ENCODE data around the gene KCNK16. TPM values are rescaled to one million over a fixed set of nuclear protein-coding genes. Genes with fewer than 3 reads are reported as not detected.

Gene KCNK16
- total RNA-seq, 4 donors from 2014 or later = 0.88 TPM; not detected in 3

- no peaks in the 10 kb centered on the region for H3K27me3 ChIP-seq
- intact Hi-C loops (cut with DNase I) = no loop called here
- 72 to 79% methylated on average over 1 of the region's 1 CpG for whole genome bisulfite sequencing, 2 donors
- no peaks in the 10 kb centered on the region for H3K36me3 ChIP-seq
- no peak overlapping the region for H3K4me3 ChIP-seq (replicated peaks in 1 of 3)
- H3K9me3 ChIP-seq = no peaks in the 10 kb centered on the region
- no peak overlapping the region for H3K27ac ChIP-seq
- no peak for DNase-seq
- H3K4me1 ChIP-seq = peaks cover 14 to 17% of the 10 kb centered on the region in 2 donors
- no peak for TF ChIP-seq CTCF (IDR thresholded peaks at IDR 0.05)
- no peak for TF ChIP-seq POLR2A (IDR thresholded peaks at IDR 0.05)
Measured at GRCh38 chr6:39269961-39270360, 52.5 kb downstream of the KCNK16 start.

GRCh38 chr6:39268721-39269120 lies 53.8 kb downstream of the KCNK16 start:
- Histone ChIP-seq H3K36me3 (no peaks in the 10 kb centered on the region), H3K4me1 (peaks cover 5 to 7% of the 10 kb centered on the region in 2 donors), H3K9me3 (no peaks in the 10 kb centered on the region), H3K27me3 (no peaks in the 10 kb centered on the region), H3K27ac (no peak overlapping the region), H3K4me3 (replicated peaks in 1 of 3) (no peak overlapping the region)
- no peak for DNase-seq
- intact Hi-C loops (cut with DNase I) = no loop called here
- WGBS, 2 donors = 87 to 90% methylated on average over 3 of the region's 3 CpGs
- TF ChIP-seq CTCF (IDR thresholded peaks at IDR 0.05) = no peak
- TF ChIP-seq POLR2A (IDR thresholded peaks at IDR 0.05) = no peak

- Histone ChIP-seq H3K36me3 (no peaks in the 10 kb centered on the region), H3K4me1 (peaks cover 2 to 3% of the 10 kb centered on the region in 2 donors), H3K9me3 (no peaks in the 10 kb centered on the region), H3K27ac (no peak overlapping the region), H3K4me3 (replicated peaks in 1 of 3) (no peak overlapping the region), H3K27me3 (no peaks in the 10 kb centered on the region)
- TF ChIP-seq CTCF (IDR thresholded peaks at IDR 0.05) (no peak), POLR2A (IDR thresholded peaks at IDR 0.05) (no peak)
- no peak for DNase-seq
- intact Hi-C loops (cut with DNase I) = no loop called here
- WGBS, 2 donors = 84 to 92% methylated on average over 5 to 6 of the region's 7 CpGs
Measured at GRCh38 chr6:39268171-39268570, 54.3 kb downstream of the KCNK16 start.

- Histone ChIP-seq H3K4me3 (replicated peaks in 1 of 3) (no peak overlapping the region), H3K27ac (no peak overlapping the region), H3K4me1 (peaks cover 0 to 3% of the 10 kb centered on the region in 2 donors), H3K9me3 (no peaks in the 10 kb centered on the region), H3K27me3 (no peaks in the 10 kb centered on the region), H3K36me3 (no peaks in the 10 kb centered on the region)
- WGBS, 2 donors = 80 to 85% methylated on average over 5 of the region's 5 CpGs
- intact Hi-C loops (cut with DNase I) = no loop called here
- TF ChIP-seq CTCF (IDR thresholded peaks at IDR 0.05) = no peak
- no peak for TF ChIP-seq POLR2A (IDR thresholded peaks at IDR 0.05)
- no peak for DNase-seq
Measured at GRCh38 chr6:39266782-39267355, 55.6 kb downstream of the KCNK16 start.

GRCh38 chr6:39266375-39266774 lies 56.1 kb downstream of the KCNK16 start:
- H3K4me3 ChIP-seq (replicated peaks in 1 of 3) = no peak overlapping the region
- H3K27me3 ChIP-seq = no peaks in the 10 kb centered on the region
- H3K27ac ChIP-seq = no peak overlapping the region
- no peak for DNase-seq
- H3K36me3 ChIP-seq = no peaks in the 10 kb centered on the region
- 89 to 93% methylated on average over 2 of the region's 2 CpGs for WGBS, 2 donors
- H3K4me1 ChIP-seq = peaks cover 3 to 4% of the 10 kb centered on the region in 2 donors
- TF ChIP-seq POLR2A (IDR thresholded peaks at IDR 0.05) (no peak), CTCF (IDR thresholded peaks at IDR 0.05) (no peak)
- H3K9me3 ChIP-seq = no peaks in the 10 kb centered on the region
- intact Hi-C loops (cut with DNase I) = no loop called here

Other genes with a start within 250 kb of the KCNK16 start
- gene SAYSD1, start 207.5 kb downstream of the KCNK16 start, total RNA-seq = 10 to 100 TPM; 22.7 to 36.5 (median 29.2) TPM
- gene KCNK5, start 93.2 kb downstream of the KCNK16 start, total RNA-seq = 10 to 100 TPM in 3 of 4 donors, 1 to 10 TPM in 1; 9.2 to 14.3 (median 13.0) TPM
- gene KCNK17, start 8.3 kb downstream of the KCNK16 start, total RNA-seq = 10 to 100 TPM in 1 of 4 donors, 1 to 10 TPM in 3; 1.1 to 11.5 (median 4.5) TPM